HepG2 (cell line): ENCODE measurements around the gene CDKN1A. TPM values are rescaled to one million over a fixed set of nuclear protein-coding genes. Genes with fewer than 3 reads are reported as not detected.

Experiments used
- ATAC-seq: fragments of 200-7000 bp; cut with Tn5 transposase; 3 replicates; pipeline ENCODE4 v1.9.1; 2020; ENCODE audit warnings: mild to moderate bottlenecking, moderate library complexity
- BruUV-seq: library from RNA; stranded (reverse); fragments of 400-500 nt; replicated peaks from 2 replicates; lab custom pipeline; 2021; lab: Mats Ljungman, UMichigan
- CTCF ChIA-PET: fragments of 300-600 bp; formaldehyde crosslinking; extraction: SDS; loops from one replicate; lab custom pipeline; 2021; ENCODE audit warnings: low total read pairs, inconsistent platforms, low intra/inter-chr PET ratio; lab: Yijun Ruan, JAX
- POLR2A ChIA-PET: fragments of 350-600 bp; sonication (Branson Sonifier 250); formaldehyde crosslinking; loops from one replicate; lab custom pipeline; 2020; ENCODE audit warnings: antibody characterized with exemption, inconsistent platforms; lab: Yijun Ruan, JAX
- DNase-seq: peaks from one replicate; pipeline ENCODE4 v3.0.0-alpha.2; 2015; ENCODE audit warnings: low spot score
- FAIRE-seq: peaks from 3 replicates; lab custom pipeline; 2011; peaks lifted over from hg19 to GRCh38; lab: Jason Lieb, UNC
- H2AFZ ChIP-seq: one replicate; pipeline ENCODE4 v1.6.1; 2011; ENCODE audit warnings: low read length, inconsistent platforms
- H3K27ac ChIP-seq: fragments of 300-600 bp; 3 replicates; pipeline ENCODE4 v1.8.0; 2011; ENCODE audit warnings: mixed run types, mild to moderate bottlenecking, mixed read lengths, low read length, inconsistent platforms; ENCODE audit not compliant: insufficient read depth; ENCODE audit errors: extremely low read length
- H3K27me3 ChIP-seq, 2 experiments: fragments of 200-600 bp in 1 of 2; 2 replicates in 1 of 2; 3 replicates in 1 of 2; pipeline versions ENCODE4 v1.6.0 to v1.8.0; 2011; ENCODE audit warnings: low read length in 2 of 2, mild to moderate bottlenecking in 2 of 2, moderate library complexity in 2 of 2, inconsistent platforms in 1 of 2; ENCODE audit not compliant: insufficient read depth in 2 of 2, control insufficient read depth in 1 of 2
- H3K36me3 ChIP-seq, 2 experiments: fragments of 200-600 bp in 1 of 2; replicated peaks in 1 of 2; 2 replicates in 1 of 2; 3 replicates in 1 of 2; pipeline versions ENCODE4 v1.5.1 to v1.8.0; 2011; ENCODE audit warnings: low read length in 2 of 2, inconsistent platforms in 1 of 2; ENCODE audit not compliant: insufficient read depth in 2 of 2, control insufficient read depth in 1 of 2
- H3K4me1 ChIP-seq: 2 replicates; pipeline ENCODE4 v1.5.1; 2012; ENCODE audit warnings: low read length, inconsistent platforms; ENCODE audit not compliant: insufficient read depth
- H3K4me2 ChIP-seq: 2 replicates; pipeline ENCODE4 v1.6.0; 2011; ENCODE audit warnings: low read depth, low read length, inconsistent platforms
- H3K4me3 ChIP-seq, 3 experiments: fragments of 200-600 bp in 1 of 3; sonication (generic), shearing (Covaris generic) in 1 of 3; replicated peaks in 1 of 3; 2 replicates each; pipeline ENCODE4 v1.5.1; 2011 to 2016; ENCODE audit warnings: low read length in 3 of 3, inconsistent platforms in 2 of 3, low read depth in 2 of 3, mild to moderate bottlenecking in 2 of 3, control low read depth in 1 of 3, mixed read lengths in 1 of 3; ENCODE audit not compliant: insufficient read depth in 1 of 3
- H3K79me2 ChIP-seq: one replicate; pipeline ENCODE4 v1.6.1; 2011; ENCODE audit warnings: low read length, inconsistent platforms; ENCODE audit not compliant: insufficient read depth
- H3K9ac ChIP-seq: 2 replicates; pipeline ENCODE4 v1.6.0; 2011; ENCODE audit warnings: mild to moderate bottlenecking, low read depth, low read length, inconsistent platforms; ENCODE audit not compliant: insufficient read depth
- H3K9me3 ChIP-seq: 2 replicates; pipeline ENCODE4 v1.5.1; 2012; ENCODE audit warnings: mild to moderate bottlenecking, low read length
- H4K20me1 ChIP-seq: 2 replicates; pipeline ENCODE4 v1.6.0; 2011; ENCODE audit warnings: inconsistent platforms, mild to moderate bottlenecking, low read length, moderate library complexity; ENCODE audit not compliant: insufficient read depth
- HNF4A ChIP-seq: sonication (generic); formaldehyde crosslinking; IDR thresholded peaks from 2 replicates; pipeline ENCODE4 v1.4.0; 2020; ENCODE audit warnings: missing genetic modification reagents
- ISL2 ChIP-seq: sonication (generic); formaldehyde crosslinking; IDR thresholded peaks from 2 replicates; pipeline ENCODE4 v1.5.0; 2020; ENCODE audit warnings: missing genetic modification reagents
- KDM5A ChIP-seq: fragments of 200-600 bp; sonication (generic); IDR thresholded peaks from 2 replicates; pipeline ENCODE4 v1.7.0; 2018; ENCODE audit warnings: antibody characterized with exemption, mild to moderate bottlenecking, low read length, borderline replicate concordance
- KLF11 ChIP-seq: IDR thresholded peaks from 2 replicates; pipeline ENCODE4 v1.6.1; 2016; ENCODE audit warnings: missing compliant biosample characterization
- KLF16 ChIP-seq, 2 experiments: sonication (generic) in 1 of 2; formaldehyde crosslinking in 1 of 2; IDR thresholded peaks; 2 replicates each; pipeline versions ENCODE4 v1.6.1 to v1.8.0; 2016 to 2023; ENCODE audit warnings: missing genetic modification reagents in 2 of 2, missing compliant biosample characterization in 1 of 2
- MTF2 ChIP-seq: sonication (generic); formaldehyde crosslinking; IDR thresholded peaks from 2 replicates; pipeline ENCODE4 v1.5.0; 2020; ENCODE audit warnings: missing genetic modification reagents, borderline replicate concordance
- NFE2 ChIP-seq: sonication (generic); formaldehyde crosslinking; IDR thresholded peaks from 2 replicates; pipeline ENCODE4 v1.4.0; 2020; ENCODE audit warnings: missing genetic modification reagents
- SIN3B ChIP-seq: fragments of 150-350 bp; IDR thresholded peaks from 2 replicates; pipeline ENCODE4 v1.6.1; 2014; ENCODE audit warnings: low read length
- SP5 ChIP-seq: IDR thresholded peaks from 2 replicates; pipeline ENCODE4 v1.6.1; 2016; ENCODE audit warnings: low read depth, borderline replicate concordance
- SRF ChIP-seq: IDR thresholded peaks from 2 replicates; pipeline ENCODE4 v1.6.1; 2011; ENCODE audit warnings: mild to moderate bottlenecking, low read depth, low read length, moderate library complexity
- ZBTB20 ChIP-seq: sonication (generic); formaldehyde crosslinking; IDR thresholded peaks from 2 replicates; pipeline ENCODE4 v1.8.1; 2023; ENCODE audit warnings: missing genetic modification reagents, low read depth, mild to moderate bottlenecking, borderline replicate concordance
- ZNF343 ChIP-seq: sonication (generic); formaldehyde crosslinking; IDR thresholded peaks from 2 replicates; pipeline ENCODE4 v1.4.0; 2020; ENCODE audit warnings: mild to moderate bottlenecking, missing genetic modification reagents
- ZNF563 ChIP-seq: sonication (generic); formaldehyde crosslinking; IDR thresholded peaks from 2 replicates; pipeline ENCODE4 v1.8.0; 2022; ENCODE audit warnings: mild to moderate bottlenecking, moderate library complexity, missing genetic modification reagents
- WGBS: methylation state at CpG from one replicate; pipeline ENCODE4 v1.1.6; 2017; ENCODE audit warnings: low lambda C conversion rate; 5-methylcytosine and 5-hydroxymethylcytosine counted together
- in situ Hi-C: cut with HindIII; loops from 2 replicates; pipeline ENCODE4 v1.10.0; 2017; ENCODE audit warnings: low pct_unique_long_range_greater_than_20kb; ENCODE audit not compliant: extremely low pct_ligation_motif_present
- intact Hi-C: fragments of 100-400 bp; cut with micrococcal nuclease; formaldehyde crosslinking; loops from one replicate; pipeline ENCODE4 v1.10.0; 2022; ENCODE audit not compliant: unreplicated experiment
- polyA plus RNA-seq, 8 experiments: library from polyadenylated mRNA; depleted of rRNA in 3 of 8; stranded (reverse) in 7 of 8; unstranded in 1 of 8; fragments of >200 nt; fragmentation: Illumina TruSeq in 4 of 8; extraction: Trizol in 4 of 8; gene quantifications; 2 replicates each; pipeline versions ENCODE4 v1.2.1 to v1.2.3, GENCODE V29; 2011 to 2016; ENCODE audit warnings: low read depth in 4 of 8, missing spikeins in 1 of 8, mixed read lengths in 1 of 8; ENCODE audit not compliant: insufficient read depth in 1 of 8
- total RNA-seq, 5 experiments: library from RNA; depleted of rRNA; stranded (reverse); fragments of >200 nt; fragmentation: Illumina TruSeq; extraction: Trizol; gene quantifications; 2 replicates each; pipeline ENCODE4 v1.2.3, GENCODE V29; 2016; ENCODE audit warnings: low read depth in 1 of 5
- TF ChIP-seq, protein P1 (sequence below): sonication (generic); formaldehyde crosslinking; IDR thresholded peaks from 2 replicates; pipeline ENCODE4 v1.5.0; 2020; ENCODE audit warnings: mild to moderate bottlenecking, missing genetic modification reagents
- TF ChIP-seq, protein P2 (sequence below), 2 experiments: IDR thresholded peaks; 2 replicates each; pipeline ENCODE4 v1.6.1; 2011 to 2012; ENCODE audit warnings: low read length in 2 of 2, borderline replicate concordance in 1 of 2, low read depth in 1 of 2, mild to moderate bottlenecking in 1 of 2, moderate library complexity in 1 of 2
- TF ChIP-seq, protein P3 (sequence below): IDR thresholded peaks from 2 replicates; pipeline ENCODE4 v1.6.1; 2016

Gene CDKN1A
- total and polyA plus RNA-seq, 2 of the 13 experiments (the other 11 are each of a cell fraction or from before 2014, with no cell fraction given): 60.7 to 92.1 TPM

DNA sequence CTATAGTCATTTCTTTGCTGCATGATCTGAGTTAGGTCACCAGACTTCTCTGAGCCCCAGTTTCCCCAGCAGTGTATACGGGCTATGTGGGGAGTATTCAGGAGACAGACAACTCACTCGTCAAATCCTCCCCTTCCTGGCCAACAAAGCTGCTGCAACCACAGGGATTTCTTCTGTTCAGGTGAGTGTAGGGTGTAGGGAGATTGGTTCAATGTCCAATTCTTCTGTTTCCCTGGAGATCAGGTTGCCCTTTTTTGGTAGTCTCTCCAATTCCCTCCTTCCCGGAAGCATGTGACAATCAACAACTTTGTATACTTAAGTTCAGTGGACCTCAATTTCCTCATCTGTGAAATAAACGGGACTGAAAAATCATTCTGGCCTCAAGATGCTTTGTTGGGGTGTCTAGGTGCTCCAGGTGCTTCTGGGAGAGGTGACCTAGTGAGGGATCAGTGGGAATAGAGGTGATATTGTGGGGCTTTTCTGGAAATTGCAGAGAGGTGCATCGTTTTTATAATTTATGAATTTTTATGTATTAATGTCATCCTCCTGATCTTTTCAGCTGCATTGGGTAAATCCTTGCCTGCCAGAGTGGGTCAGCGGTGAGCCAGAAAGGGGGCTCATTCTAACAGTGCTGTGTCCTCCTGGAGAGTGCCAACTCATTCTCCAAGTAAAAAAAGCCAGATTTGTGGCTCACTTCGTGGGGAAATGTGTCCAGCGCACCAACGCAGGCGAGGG, 594 bp upstream of the CDKN1A start:
- H3K27ac ChIP-seq: peak overlapping the region; percentile 92
- WGBS: under 1% methylated on average over 10 of the region's 10 CpGs
- peaks cover 70% of the 10 kb centered on the region for H3K4me1 ChIP-seq
- peak overlapping the region; percentile 51 to 99 (median 64) for H3K4me3 ChIP-seq
- peak; percentile 95 for FAIRE-seq
- intact Hi-C loops: loop anchor here (2.0 to 10.0 kb wide), 2 partner anchors 35 to 207 kb away; partner anchors contain the start of gene C6orf89
- in situ Hi-C loops: no loop called here
- no peaks in the 10 kb centered on the region for H3K9me3 ChIP-seq
- H3K27me3 ChIP-seq: peaks cover 0 to 6% of the 10 kb centered on the region in 2 experiments; a peak in 1 of 5 replicates
- peaks cover 6 to 8% of the 10 kb centered on the region in 2 experiments for H3K36me3 ChIP-seq
- H4K20me1 ChIP-seq: peaks cover 44% of the 10 kb centered on the region
- no peak overlapping the region for H2AFZ ChIP-seq
- ChIA-PET POLR2A (interaction anchor here (1.0 to 6.8 kb wide), 20 partner anchors 9 to 480 kb away, joined by 3 to 383 read pairs (median 6); partner anchors contain the start of genes PPIL1 and SRSF3), CTCF (interaction anchor here (3.6 kb wide), 1 partner anchor 55 kb away, joined by 39 read pairs; no protein-coding TSS in a partner anchor)
- H3K79me2 ChIP-seq: peaks cover 55% of the 10 kb centered on the region
- ATAC-seq: peak; percentile 48
- peak; percentile 97 for DNase-seq
- BruUV-seq: no TSS peak
- peak overlapping the region; percentile 95 for H3K9ac ChIP-seq
- H3K4me2 ChIP-seq: peak overlapping the region; percentile 97
- TF ChIP-seq, protein P1, sequence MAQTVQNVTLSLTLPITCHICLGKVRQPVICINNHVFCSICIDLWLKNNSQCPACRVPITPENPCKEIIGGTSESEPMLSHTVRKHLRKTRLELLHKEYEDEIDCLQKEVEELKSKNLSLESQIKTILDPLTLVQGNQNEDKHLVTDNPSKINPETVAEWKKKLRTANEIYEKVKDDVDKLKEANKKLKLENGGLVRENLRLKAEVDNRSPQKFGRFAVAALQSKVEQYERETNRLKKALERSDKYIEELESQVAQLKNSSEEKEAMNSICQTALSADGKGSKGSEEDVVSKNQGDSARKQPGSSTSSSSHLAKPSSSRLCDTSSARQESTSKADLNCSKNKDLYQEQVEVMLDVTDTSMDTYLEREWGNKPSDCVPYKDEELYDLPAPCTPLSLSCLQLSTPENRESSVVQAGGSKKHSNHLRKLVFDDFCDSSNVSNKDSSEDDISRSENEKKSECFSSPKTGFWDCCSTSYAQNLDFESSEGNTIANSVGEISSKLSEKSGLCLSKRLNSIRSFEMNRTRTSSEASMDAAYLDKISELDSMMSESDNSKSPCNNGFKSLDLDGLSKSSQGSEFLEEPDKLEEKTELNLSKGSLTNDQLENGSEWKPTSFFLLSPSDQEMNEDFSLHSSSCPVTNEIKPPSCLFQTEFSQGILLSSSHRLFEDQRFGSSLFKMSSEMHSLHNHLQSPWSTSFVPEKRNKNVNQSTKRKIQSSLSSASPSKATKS (CRISPR knock-in tag): 0 out of 2 replicates have a peak, but pooled peaks have one; percentile 21
- TF ChIP-seq SRF: peak; percentile 100
- no peak for TF ChIP-seq MTF2 (CRISPR knock-in tag)
- TF ChIP-seq, protein P2, sequence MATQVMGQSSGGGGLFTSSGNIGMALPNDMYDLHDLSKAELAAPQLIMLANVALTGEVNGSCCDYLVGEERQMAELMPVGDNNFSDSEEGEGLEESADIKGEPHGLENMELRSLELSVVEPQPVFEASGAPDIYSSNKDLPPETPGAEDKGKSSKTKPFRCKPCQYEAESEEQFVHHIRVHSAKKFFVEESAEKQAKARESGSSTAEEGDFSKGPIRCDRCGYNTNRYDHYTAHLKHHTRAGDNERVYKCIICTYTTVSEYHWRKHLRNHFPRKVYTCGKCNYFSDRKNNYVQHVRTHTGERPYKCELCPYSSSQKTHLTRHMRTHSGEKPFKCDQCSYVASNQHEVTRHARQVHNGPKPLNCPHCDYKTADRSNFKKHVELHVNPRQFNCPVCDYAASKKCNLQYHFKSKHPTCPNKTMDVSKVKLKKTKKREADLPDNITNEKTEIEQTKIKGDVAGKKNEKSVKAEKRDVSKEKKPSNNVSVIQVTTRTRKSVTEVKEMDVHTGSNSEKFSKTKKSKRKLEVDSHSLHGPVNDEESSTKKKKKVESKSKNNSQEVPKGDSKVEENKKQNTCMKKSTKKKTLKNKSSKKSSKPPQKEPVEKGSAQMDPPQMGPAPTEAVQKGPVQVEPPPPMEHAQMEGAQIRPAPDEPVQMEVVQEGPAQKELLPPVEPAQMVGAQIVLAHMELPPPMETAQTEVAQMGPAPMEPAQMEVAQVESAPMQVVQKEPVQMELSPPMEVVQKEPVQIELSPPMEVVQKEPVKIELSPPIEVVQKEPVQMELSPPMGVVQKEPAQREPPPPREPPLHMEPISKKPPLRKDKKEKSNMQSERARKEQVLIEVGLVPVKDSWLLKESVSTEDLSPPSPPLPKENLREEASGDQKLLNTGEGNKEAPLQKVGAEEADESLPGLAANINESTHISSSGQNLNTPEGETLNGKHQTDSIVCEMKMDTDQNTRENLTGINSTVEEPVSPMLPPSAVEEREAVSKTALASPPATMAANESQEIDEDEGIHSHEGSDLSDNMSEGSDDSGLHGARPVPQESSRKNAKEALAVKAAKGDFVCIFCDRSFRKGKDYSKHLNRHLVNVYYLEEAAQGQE (IDR thresholded peaks at IDR 0.05; ENCODE audit: borderline replicate concordance in 1 of 2, low read depth in 1 of 2, low read length in 2 of 2): 0 out of 4 replicates have a peak, but pooled peaks of 1 of the 2 experiments have one; percentile 14
- TF ChIP-seq SIN3B: no peak
- 0 out of 2 replicates have a peak, but pooled peaks have one; percentile 22 for TF ChIP-seq NFE2
- peak; percentile 23; the same call in 1 of the 2 replicates for TF ChIP-seq KDM5A
- TF ChIP-seq KLF16 (CRISPR knock-in tag; IDR thresholded peaks at IDR 0.05): peak in 1 of 2 experiments; percentile 19; a peak in 1 of 4 replicates
- peak; percentile 78; the same call in 1 of the 2 replicates for TF ChIP-seq ZBTB20 (CRISPR knock-in tag)
- 0 out of 2 replicates have a peak, but pooled peaks have one; percentile 32 for TF ChIP-seq SP5 (CRISPR knock-in tag)
- TF ChIP-seq, protein P3, sequence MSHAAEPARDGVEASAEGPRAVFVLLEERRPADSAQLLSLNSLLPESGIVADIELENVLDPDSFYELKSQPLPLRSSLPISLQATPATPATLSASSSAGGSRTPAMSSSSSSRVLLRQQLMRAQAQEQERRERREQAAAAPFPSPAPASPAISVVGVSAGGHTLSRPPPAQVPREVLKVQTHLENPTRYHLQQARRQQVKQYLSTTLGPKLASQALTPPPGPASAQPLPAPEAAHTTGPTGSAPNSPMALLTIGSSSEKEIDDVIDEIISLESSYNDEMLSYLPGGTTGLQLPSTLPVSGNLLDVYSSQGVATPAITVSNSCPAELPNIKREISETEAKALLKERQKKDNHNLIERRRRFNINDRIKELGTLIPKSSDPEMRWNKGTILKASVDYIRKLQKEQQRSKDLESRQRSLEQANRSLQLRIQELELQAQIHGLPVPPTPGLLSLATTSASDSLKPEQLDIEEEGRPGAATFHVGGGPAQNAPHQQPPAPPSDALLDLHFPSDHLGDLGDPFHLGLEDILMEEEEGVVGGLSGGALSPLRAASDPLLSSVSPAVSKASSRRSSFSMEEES (CRISPR knock-in tag): peak; percentile 54; the same call in 1 of the 2 replicates
- TF ChIP-seq HNF4A: peak; percentile 88
- TF ChIP-seq ISL2 (CRISPR knock-in tag): peak; percentile 16; the same call in 1 of the 2 replicates
- TF ChIP-seq ZNF563 (CRISPR knock-in tag): no peak
- TF ChIP-seq KLF11 (CRISPR knock-in tag): 0 out of 2 replicates have a peak, but pooled peaks have one; percentile 38
- TF ChIP-seq ZNF343 (CRISPR knock-in tag): no peak
